ENCODE measurements around the gene TOLLIP. TPM values are rescaled to one million over a fixed set of nuclear protein-coding genes. Genes with fewer than 3 reads are reported as not detected.

Gene TOLLIP
- total and polyA plus RNA-seq, 9 of the 15 experiments (the other 6 are each of a cell fraction or from before 2014, with no cell fraction given): 0.23 to 22.8 (median 7.1) TPM

DNA sequence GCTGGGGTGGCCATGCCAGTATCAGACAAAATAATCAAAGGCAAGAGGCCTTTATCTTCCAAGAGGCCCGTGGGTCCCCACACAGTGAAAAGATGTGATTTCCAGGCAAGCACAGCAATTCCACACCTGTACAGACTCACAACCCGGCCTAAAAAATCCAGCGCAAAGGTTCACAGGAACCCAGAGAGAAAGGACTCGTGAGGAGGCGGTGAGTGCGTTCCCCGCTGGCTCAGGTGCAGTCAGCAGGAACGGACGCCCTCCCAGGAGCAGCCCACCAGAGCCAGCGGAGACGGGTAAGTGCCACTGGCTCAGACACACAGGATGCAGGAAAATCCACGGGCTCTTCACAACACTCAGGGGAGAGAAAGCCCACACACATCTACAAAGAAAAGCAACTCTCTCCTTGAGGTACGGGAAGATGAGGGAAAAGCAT is 4.4 kb downstream of the TOLLIP start:
- ATAC-seq: no peak
- Histone ChIP-seq H3K4me1 (replicated peaks in 1 of 2; ENCODE audit: control insufficient read depth in 2 of 2, insufficient read depth in 2 of 2, low read length in 2 of 2) (peaks cover 14 to 66% of the 10 kb centered on the region in 2 experiments), H3K27me3 (ENCODE audit: control insufficient read depth in 2 of 2, insufficient read depth in 2 of 2, low read length in 2 of 2) (no peaks in the 10 kb centered on the region), H3K27ac (ENCODE audit: extremely low read depth, low read depth, low read length) (no peak overlapping the region), H3K36me3 (ENCODE audit: control insufficient read depth, insufficient read depth, low read length) (peaks cover 18% of the 10 kb centered on the region; the same call in 1 of the 3 replicates), H3K79me2 (ENCODE audit: control insufficient read depth, insufficient read depth, low read length) (peaks cover 51% of the 10 kb centered on the region), H3K9me1 (ENCODE audit: control insufficient read depth, insufficient read depth, low read length) (peaks cover 12% of the 10 kb centered on the region), H3K9me3 (replicated peaks; ENCODE audit: control insufficient read depth, insufficient read depth, low read depth, low read length) (0 out of 2 replicates have a peak, but pooled peaks cover under 1% of the 10 kb centered on the region), H4K20me1 (replicated peaks; ENCODE audit: control insufficient read depth, insufficient read depth, low read length) (peaks cover 18% of the 10 kb centered on the region), H3K9ac (ENCODE audit: insufficient read depth in 1 of 2, low read depth in 2 of 2, low read length in 2 of 2) (no peak overlapping the region), H2AFZ (ENCODE audit: low read depth, low read length) (no peak overlapping the region), H3K4me3 (no peak overlapping the region), H3K4me2 (ENCODE audit: insufficient read depth, low read length) (no peak overlapping the region)
- in situ Hi-C loops (cut with MboI) (no loop called here), intact Hi-C loops (cut with micrococcal nuclease) (no loop called here)
- 69% methylated on average over 9 of the region's 13 CpGs for WGBS (ENCODE audit: insufficient coverage, low coverage, missing lambda C conversion rate)
- no peak for DNase-seq (ENCODE audit: extremely low read depth in 1 of 4, low spot score in 3 of 4)
- ChIA-PET CTCF (ENCODE audit: low intra/inter-chr PET ratio) (no interaction called here), POLR2A (no interaction called here)
- no peak for FAIRE-seq
- TF ChIP-seq MEF2A (IDR thresholded peaks at IDR 0.05; ENCODE audit: control insufficient read depth, low read depth, low read length): no peak
- TF ChIP-seq GATAD2B (IDR thresholded peaks at IDR 0.05; ENCODE audit: borderline replicate concordance): no peak
- TF ChIP-seq CXXC5 (CRISPR knock-in tag; IDR thresholded peaks at IDR 0.05): no peak
- no peak for TF ChIP-seq POLR2H (tag; IDR thresholded peaks at IDR 0.05; ENCODE audit: low read depth)
- TF ChIP-seq HCFC1 (IDR thresholded peaks at IDR 0.05; ENCODE audit: low read depth, low read length): no peak
- no peak for TF ChIP-seq XRCC3 (IDR thresholded peaks at IDR 0.05)
- TF ChIP-seq FOXM1 (IDR thresholded peaks at IDR 0.05; ENCODE audit: low read depth): no peak
- TF ChIP-seq FOXM1 (CRISPR knock-in tag; IDR thresholded peaks at IDR 0.05; ENCODE audit: low read depth): no peak
- no peak for TF ChIP-seq ZNF699 (CRISPR knock-in tag; IDR thresholded peaks at IDR 0.05; ENCODE audit: insufficient replicate concordance)
- no peak for TF ChIP-seq NR2C1 (IDR thresholded peaks at IDR 0.05)
- no peak for TF ChIP-seq NR2C1 (tag; IDR thresholded peaks at IDR 0.05)
- TF ChIP-seq, protein P1, sequence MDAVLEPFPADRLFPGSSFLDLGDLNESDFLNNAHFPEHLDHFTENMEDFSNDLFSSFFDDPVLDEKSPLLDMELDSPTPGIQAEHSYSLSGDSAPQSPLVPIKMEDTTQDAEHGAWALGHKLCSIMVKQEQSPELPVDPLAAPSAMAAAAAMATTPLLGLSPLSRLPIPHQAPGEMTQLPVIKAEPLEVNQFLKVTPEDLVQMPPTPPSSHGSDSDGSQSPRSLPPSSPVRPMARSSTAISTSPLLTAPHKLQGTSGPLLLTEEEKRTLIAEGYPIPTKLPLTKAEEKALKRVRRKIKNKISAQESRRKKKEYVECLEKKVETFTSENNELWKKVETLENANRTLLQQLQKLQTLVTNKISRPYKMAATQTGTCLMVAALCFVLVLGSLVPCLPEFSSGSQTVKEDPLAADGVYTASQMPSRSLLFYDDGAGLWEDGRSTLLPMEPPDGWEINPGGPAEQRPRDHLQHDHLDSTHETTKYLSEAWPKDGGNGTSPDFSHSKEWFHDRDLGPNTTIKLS (IDR thresholded peaks at IDR 0.05; ENCODE audit: borderline replicate concordance, low read depth): no peak
- no peak for TF ChIP-seq POLR2AphosphoS5 (IDR thresholded peaks at IDR 0.05; ENCODE audit: control insufficient read depth, insufficient read depth, low read depth, low read length)
- TF ChIP-seq, protein P2, sequence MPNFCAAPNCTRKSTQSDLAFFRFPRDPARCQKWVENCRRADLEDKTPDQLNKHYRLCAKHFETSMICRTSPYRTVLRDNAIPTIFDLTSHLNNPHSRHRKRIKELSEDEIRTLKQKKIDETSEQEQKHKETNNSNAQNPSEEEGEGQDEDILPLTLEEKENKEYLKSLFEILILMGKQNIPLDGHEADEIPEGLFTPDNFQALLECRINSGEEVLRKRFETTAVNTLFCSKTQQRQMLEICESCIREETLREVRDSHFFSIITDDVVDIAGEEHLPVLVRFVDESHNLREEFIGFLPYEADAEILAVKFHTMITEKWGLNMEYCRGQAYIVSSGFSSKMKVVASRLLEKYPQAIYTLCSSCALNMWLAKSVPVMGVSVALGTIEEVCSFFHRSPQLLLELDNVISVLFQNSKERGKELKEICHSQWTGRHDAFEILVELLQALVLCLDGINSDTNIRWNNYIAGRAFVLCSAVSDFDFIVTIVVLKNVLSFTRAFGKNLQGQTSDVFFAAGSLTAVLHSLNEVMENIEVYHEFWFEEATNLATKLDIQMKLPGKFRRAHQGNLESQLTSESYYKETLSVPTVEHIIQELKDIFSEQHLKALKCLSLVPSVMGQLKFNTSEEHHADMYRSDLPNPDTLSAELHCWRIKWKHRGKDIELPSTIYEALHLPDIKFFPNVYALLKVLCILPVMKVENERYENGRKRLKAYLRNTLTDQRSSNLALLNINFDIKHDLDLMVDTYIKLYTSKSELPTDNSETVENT (CRISPR knock-in tag; IDR thresholded peaks at IDR 0.05): no peak
- no peak for TF ChIP-seq PPARD (CRISPR knock-in tag; IDR thresholded peaks at IDR 0.05)
- TF ChIP-seq SMARCA4 (IDR thresholded peaks at IDR 0.05): no peak
- no TSS peak for BruUV-seq (replicated peaks)

Measured in K562 (cell line).